ENCODE results near the gene RUFY4.

RUFY4 gene

GRCh38 chr2:218028562-218029348 lies 40.3 kb upstream of the RUFY4 start:
- TF ChIP-seq CTCF (IDR thresholded peaks at IDR 0.05; ENCODE audit: low read depth, low read length) (no peak), EZH2phosphoT487 (IDR thresholded peaks at IDR 0.05; ENCODE audit: low read depth) (no peak)
- Histone ChIP-seq H3K4me2 (ENCODE audit: low read length) (no peak overlapping the region), H3K9ac (ENCODE audit: low read length) (no peak overlapping the region)

GRCh38 chr2:218029366-218030360 lies 39.4 kb upstream of the RUFY4 start:
- Histone ChIP-seq H4K20me1 (ENCODE audit: insufficient read depth, low read length) (no peaks in the 10 kb centered on the region), H3K79me2 (ENCODE audit: low read length) (no peaks in the 10 kb centered on the region), H3K9ac (ENCODE audit: low read length) (no peak overlapping the region), H2AFZ (ENCODE audit: low read depth, low read length) (no peak overlapping the region), H3K36me3 (replicated peaks; ENCODE audit: low read depth, low read length) (no peaks in the 10 kb centered on the region), H3K9me3 (ENCODE audit: insufficient read depth, low read length) (no peaks in the 10 kb centered on the region), H3K27ac (ENCODE audit: low read length) (no peak overlapping the region), H3K4me3 (ENCODE audit: low read length) (no peak overlapping the region), H3K4me1 (ENCODE audit: low read length) (peaks cover 6% of the 10 kb centered on the region; the same call in 1 of the 2 replicates), H3K27me3 (ENCODE audit: low read depth, low read length) (0 out of 2 replicates have a peak, but pooled peaks cover 2% of the 10 kb centered on the region), H3K4me2 (ENCODE audit: low read length) (no peak overlapping the region)
- no peak for TF ChIP-seq CTCF (IDR thresholded peaks at IDR 0.05; ENCODE audit: low read depth, low read length)
- no peak for TF ChIP-seq EZH2phosphoT487 (IDR thresholded peaks at IDR 0.05; ENCODE audit: low read depth)

More at GRCh38 chr2:218028562-218029348, 40.3 kb upstream of the RUFY4 start:
- Histone ChIP-seq H3K4me3 (ENCODE audit: low read length) (no peak overlapping the region), H3K27ac (ENCODE audit: low read length) (no peak overlapping the region), H3K36me3 (replicated peaks; ENCODE audit: low read depth, low read length) (no peaks in the 10 kb centered on the region), H3K9me3 (ENCODE audit: insufficient read depth, low read length) (no peaks in the 10 kb centered on the region), H2AFZ (ENCODE audit: low read depth, low read length) (no peak overlapping the region), H4K20me1 (ENCODE audit: insufficient read depth, low read length) (no peaks in the 10 kb centered on the region), H3K27me3 (ENCODE audit: low read depth, low read length) (0 out of 2 replicates have a peak, but pooled peaks cover 2% of the 10 kb centered on the region), H3K4me1 (ENCODE audit: low read length) (no peaks in the 10 kb centered on the region), H3K79me2 (ENCODE audit: low read length) (no peaks in the 10 kb centered on the region)

GRCh38 chr2:218030409-218031195 lies 38.5 kb upstream of the RUFY4 start:
- Histone ChIP-seq H4K20me1 (ENCODE audit: insufficient read depth, low read length) (no peaks in the 10 kb centered on the region), H3K27me3 (ENCODE audit: low read depth, low read length) (0 out of 2 replicates have a peak, but pooled peaks cover 2% of the 10 kb centered on the region), H2AFZ (ENCODE audit: low read depth, low read length) (no peak overlapping the region), H3K36me3 (replicated peaks; ENCODE audit: low read depth, low read length) (no peaks in the 10 kb centered on the region), H3K27ac (ENCODE audit: low read length) (no peak overlapping the region), H3K4me3 (ENCODE audit: low read length) (no peak overlapping the region), H3K9ac (ENCODE audit: low read length) (no peak overlapping the region), H3K4me1 (ENCODE audit: low read length) (peaks cover 6% of the 10 kb centered on the region; the same call in 1 of the 2 replicates), H3K79me2 (ENCODE audit: low read length) (no peaks in the 10 kb centered on the region), H3K4me2 (ENCODE audit: low read length) (no peak overlapping the region), H3K9me3 (ENCODE audit: insufficient read depth, low read length) (no peaks in the 10 kb centered on the region)
- TF ChIP-seq CTCF (IDR thresholded peaks at IDR 0.05; ENCODE audit: low read depth, low read length) = no peak

All from OCI-LY3 (cell line).